AG10803 (cell line): Measurements from ENCODE around the gene CDH12.

ENCODE experiments used
- DNase-seq: peaks from one replicate; pipeline ENCODE4 v3.0.0; 2010; ENCODE audit warnings: low read depth
- H3K4me3 ChIP-seq: 2 replicates; pipeline ENCODE4 v1.5.1; 2011; ENCODE audit warnings: mild to moderate bottlenecking, low read length, control low read depth
- CTCF ChIP-seq: conservative IDR thresholded peaks from 2 replicates; pipeline ENCODE4 v1.5.1; 2011; ENCODE audit warnings: mild to moderate bottlenecking, low read length, control low read depth, inconsistent platforms

The CDH12 gene

GRCh38 chr5:22102823-22103359 lies 750.3 kb downstream of the CDH12 start:
- DNase-seq: no peak
- no peak for TF ChIP-seq CTCF
- no peak overlapping the region for H3K4me3 ChIP-seq

GRCh38 chr5:22088517-22088916 lies 764.6 kb downstream of the CDH12 start:
- no peak for DNase-seq
- no peak overlapping the region for H3K4me3 ChIP-seq
- no peak for TF ChIP-seq CTCF

GRCh38 chr5:22079566-22079965 lies 773.6 kb downstream of the CDH12 start:
- H3K4me3 ChIP-seq: no peak overlapping the region
- no peak for DNase-seq
- no peak for TF ChIP-seq CTCF

GRCh38 chr5:22079002-22079401 lies 774.1 kb downstream of the CDH12 start:
- TF ChIP-seq CTCF: no peak
- DNase-seq: no peak

GRCh38 chr5:22076586-22076985 lies 776.6 kb downstream of the CDH12 start:
- DNase-seq: no peak
- no peak overlapping the region for H3K4me3 ChIP-seq
- TF ChIP-seq CTCF: no peak

More at GRCh38 chr5:22079002-22079401, 774.1 kb downstream of the CDH12 start:
- H3K4me3 ChIP-seq: no peak overlapping the region

- H3K4me3 ChIP-seq: no peak overlapping the region
- DNase-seq: no peak
- no peak for TF ChIP-seq CTCF
Observed at GRCh38 chr5:22070186-22070728, 782.9 kb downstream of the CDH12 start.

GRCh38 chr5:22063717-22064116 lies 789.4 kb downstream of the CDH12 start:
- no peak for DNase-seq
- no peak overlapping the region for H3K4me3 ChIP-seq
- no peak for TF ChIP-seq CTCF
